ENCODE measurements around the gene HIP1R.

- TF ChIP-seq POLR2A (IDR thresholded peaks at IDR 0.05) (no peak), EP300 (IDR thresholded peaks at IDR 0.05) (no peak)
Observed at GRCh38 chr12:122846622-122847515, 11.6 kb downstream of the HIP1R start.

Measured in ovary (tissue), 1 donor.